Testis (tissue), 2 donors: ENCODE data around the gene CYB561.

Experiments used
- CTCF ChIP-seq, 3 experiments: fragments of 450-650 bp in 2 of 3; fragments of 200-600 bp in 1 of 3; sonication (generic) in 1 of 3; IDR thresholded peaks; one replicate each; pipeline ENCODE4 v1.5.1; 2016 to 2019; ENCODE audit warnings: antibody characterized with exemption in 3 of 3, mild to moderate bottlenecking in 2 of 3, moderate library complexity in 1 of 3
- POLR2A ChIP-seq: fragments of 450-650 bp; IDR thresholded peaks from one replicate; pipeline ENCODE4 v1.6.1; 2017; ENCODE audit warnings: antibody characterized with exemption, mild to moderate bottlenecking, moderate library complexity

- TF ChIP-seq CTCF (IDR thresholded peaks at IDR 0.05) (no peak), POLR2A (no peak)
These were observed 40.9 kb upstream of the CYB561 start for GRCh38 chr17:63487014-63487339.
